ENCODE results near the gene SETD2. TPM values are rescaled to one million over a fixed set of nuclear protein-coding genes. Genes with fewer than 3 reads are reported as not detected.

The SETD2 gene
- total and polyA plus RNA-seq, 2 of the 8 experiments (the other 6 are each of a cell fraction or from before 2014, with no cell fraction given): 15.7 to 46.3 TPM

- POLR2A ChIA-PET (ENCODE audit: partially characterized antibody): no interaction called here
- TF ChIP-seq CHD2 (IDR thresholded peaks at IDR 0.05; ENCODE audit: low read length) (no peak), CHD1 (IDR thresholded peaks at IDR 0.05; ENCODE audit: low read depth, low read length) (no peak), RXRA (IDR thresholded peaks at IDR 0.05; ENCODE audit: insufficient read depth, low read depth, low read length) (no peak)
Measured at GRCh38 chr3:47120138-47120537, 43.8 kb downstream of the SETD2 start.

More at GRCh38 chr3:47120138-47120537, 43.8 kb downstream of the SETD2 start:
- Histone ChIP-seq H3K4ac (replicated peaks; ENCODE audit: insufficient read length, low read depth, low read length) (no peak overlapping the region), H3K9ac (replicated peaks in 1 of 4; ENCODE audit: extremely low read depth in 1 of 4, low read depth in 3 of 4, low read length in 3 of 4) (no peak overlapping the region), H3K79me2 (ENCODE audit: control insufficient read depth in 1 of 2, insufficient read depth in 2 of 2, low read length in 2 of 2) (no peaks in the 10 kb centered on the region; a peak in 1 of 4 replicates), H2BK5ac (ENCODE audit: low read depth, low read length) (no peak overlapping the region), H2BK120ac (replicated peaks; ENCODE audit: low read depth, low read length) (no peak overlapping the region), H4K5ac (ENCODE audit: insufficient read length, low read depth, low read length) (no peak overlapping the region), H3K23me2 (ENCODE audit: low read depth, low read length) (no peaks in the 10 kb centered on the region), H2BK12ac (ENCODE audit: low read depth, low read length) (no peak overlapping the region), H2AFZ (ENCODE audit: low read length) (no peak overlapping the region), H4K91ac (replicated peaks; ENCODE audit: insufficient read length, low read length) (no peak overlapping the region), H3K4me1 (replicated peaks in 1 of 4; ENCODE audit: control insufficient read depth in 3 of 4, insufficient read depth in 4 of 4, low read length in 3 of 4) (no peaks in the 10 kb centered on the region), H2BK20ac (ENCODE audit: low read length) (no peak overlapping the region), H4K8ac (ENCODE audit: extremely low read depth, insufficient read depth, low read length) (no peak overlapping the region), H3K79me1 (ENCODE audit: low read depth, low read length) (no peaks in the 10 kb centered on the region; the same call in 1 of the 2 replicates), H3K18ac (ENCODE audit: extremely low read depth, low read length) (no peak overlapping the region), H2AK5ac (ENCODE audit: low read depth, low read length) (no peak overlapping the region), H3K14ac (ENCODE audit: insufficient read length) (no peak overlapping the region), H3K27me3 (replicated peaks in 1 of 4; ENCODE audit: control insufficient read depth in 3 of 4, extremely low read depth in 1 of 4, insufficient read depth in 3 of 4, low read length in 3 of 4) (no peaks in the 10 kb centered on the region), H3K4me3 (ENCODE audit: extremely low read depth in 1 of 4, insufficient read depth in 2 of 4, low read depth in 3 of 4, low read length in 4 of 4) (no peak overlapping the region), H3K23ac (ENCODE audit: insufficient read length) (no peak overlapping the region), H3K56ac (replicated peaks; ENCODE audit: insufficient read length, low read depth, low read length) (no peak overlapping the region), H4K20me1 (replicated peaks in 1 of 2; ENCODE audit: control insufficient read depth in 1 of 2, insufficient read depth in 2 of 2, low read length in 2 of 2) (peaks cover 0 to 2% of the 10 kb centered on the region in 2 experiments), H3K4me2 (ENCODE audit: insufficient read depth in 1 of 2, low read depth in 2 of 2, low read length in 2 of 2) (no peak overlapping the region), H2BK15ac (ENCODE audit: low read length) (no peak overlapping the region), H3K27ac (ENCODE audit: low read depth, low read length) (no peak overlapping the region), H3K36me3 (ENCODE audit: control insufficient read depth in 2 of 4, insufficient read depth in 4 of 4, low read length in 3 of 4) (peaks cover 5 to 46% (median 28%) of the 10 kb centered on the region in 4 experiments; a peak in 6 of 8 replicates), H3K9me3 (ENCODE audit: insufficient read depth in 2 of 2, low read depth in 1 of 2, low read length in 1 of 2) (no peaks in the 10 kb centered on the region)
- WGBS, 2 experiments (ENCODE audit: extremely low coverage in 1 of 2, insufficient coverage in 1 of 2, insufficient read length in 1 of 2, insufficient replicate concordance in 2 of 2, low coverage in 1 of 2, low lambda C conversion rate in 2 of 2, missing lambda C conversion rate in 1 of 2): 90% methylated on average over 1 of the region's 1 CpG; no CpG with 5 or more reads in 1 of the 2 experiments
- CTCF ChIA-PET (ENCODE audit: partially characterized antibody): interaction anchor here (1.0 kb wide), 1 partner anchor 101 kb away, joined by 3 read pairs; no protein-coding TSS in a partner anchor
- DNase-seq (ENCODE audit: low read depth in 1 of 2, low spot score in 2 of 2) (no peak), FAIRE-seq (no peak)

All from H1 (cell line).